K562 (cell line): ENCODE data around the gene TMC6. TPM values are rescaled to one million over a fixed set of nuclear protein-coding genes. Genes with fewer than 3 reads are reported as not detected.

ENCODE experiments used
- ATAC-seq: fragments of 200-7000 bp; cut with Tn5 transposase; 3 replicates; pipeline ENCODE4 v1.9.1; 2020; ENCODE audit warnings: moderate library complexity
- BruUV-seq: library from RNA; stranded (reverse); fragments of 400-500 nt; replicated peaks from 2 replicates; lab custom pipeline; 2021; lab: Mats Ljungman, UMichigan
- CTCF ChIA-PET: fragments of 300-600 bp; formaldehyde crosslinking; extraction: SDS; loops from one replicate; lab custom pipeline; 2021; ENCODE audit warnings: low intra/inter-chr PET ratio; lab: Yijun Ruan, JAX
- POLR2A ChIA-PET: fragments of 300-600, 350-650 bp; sonication (Branson Sonifier 250); formaldehyde crosslinking; extraction: SDS; loops from one replicate; lab custom pipeline; 2021; ENCODE audit warnings: antibody characterized with exemption, inconsistent platforms; lab: Yijun Ruan, JAX
- DNase-seq, 4 experiments: peaks; one replicate each; pipeline versions ENCODE4 v3.0.0 to v3.0.0-alpha.2; 2011 to 2018; ENCODE audit warnings: low spot score in 3 of 4, mixed read lengths in 3 of 4; ENCODE audit errors: extremely low read depth in 1 of 4
- FAIRE-seq: peaks from 2 replicates; lab custom pipeline; 2011; peaks lifted over from hg19 to GRCh38; lab: Jason Lieb, UNC
- H2AFZ ChIP-seq: 2 replicates; pipeline ENCODE4 v1.6.0; 2011; ENCODE audit warnings: low read depth, low read length, control low read depth, inconsistent platforms
- H3K27ac ChIP-seq: fragments of 200-600 bp; 3 replicates; pipeline ENCODE4 v1.8.0; 2011; ENCODE audit warnings: low read depth, mild to moderate bottlenecking, control low read depth, inconsistent platforms, low read length, moderate library complexity, mixed read lengths; ENCODE audit errors: extremely low read depth
- H3K27me3 ChIP-seq, 2 experiments: fragments of 300-600 bp in 1 of 2; 2 replicates in 1 of 2; 3 replicates in 1 of 2; pipeline versions ENCODE4 v1.6.0 to v1.8.0; 2011; ENCODE audit warnings: inconsistent platforms in 2 of 2, low read length in 2 of 2, mild to moderate bottlenecking in 1 of 2, mixed read lengths in 1 of 2, moderate library complexity in 1 of 2; ENCODE audit not compliant: control insufficient read depth in 2 of 2, insufficient read depth in 2 of 2
- H3K36me3 ChIP-seq: fragments of 300-600 bp; 3 replicates; pipeline ENCODE4 v1.8.0; 2011; ENCODE audit warnings: mild to moderate bottlenecking, low read length, inconsistent platforms; ENCODE audit not compliant: control insufficient read depth, insufficient read depth
- H3K4me1 ChIP-seq, 2 experiments: fragments of 200-600 bp in 1 of 2; replicated peaks in 1 of 2; 2 replicates in 1 of 2; 3 replicates in 1 of 2; pipeline versions ENCODE4 v1.5.1 to v1.8.0; 2011; ENCODE audit warnings: inconsistent platforms in 2 of 2, low read length in 2 of 2, mild to moderate bottlenecking in 1 of 2, mixed read lengths in 1 of 2, moderate library complexity in 1 of 2; ENCODE audit not compliant: control insufficient read depth in 2 of 2, insufficient read depth in 2 of 2
- H3K4me2 ChIP-seq: 2 replicates; pipeline ENCODE4 v1.6.1; 2011; ENCODE audit warnings: low read length, control low read depth, inconsistent platforms, mixed read lengths; ENCODE audit not compliant: insufficient read depth
- H3K4me3 ChIP-seq: fragments of 200-600 bp; sonication (generic), shearing (Covaris generic); 2 replicates; pipeline ENCODE4 v1.5.1; 2016; ENCODE audit warnings: control low read depth, inconsistent platforms
- H3K79me2 ChIP-seq: fragments of 200-600 bp; 3 replicates; pipeline ENCODE4 v1.8.0; 2011; ENCODE audit warnings: low read length, inconsistent platforms; ENCODE audit not compliant: control insufficient read depth, insufficient read depth
- H3K9ac ChIP-seq, 2 experiments: 2 replicates each; pipeline versions ENCODE4 v1.6.0 to v1.6.1; 2011; ENCODE audit warnings: low read depth in 2 of 2, low read length in 2 of 2, control low read depth in 1 of 2, inconsistent platforms in 1 of 2, mild to moderate bottlenecking in 1 of 2, mixed read lengths in 1 of 2; ENCODE audit not compliant: insufficient read depth in 1 of 2
- H3K9me1 ChIP-seq: one replicate; pipeline ENCODE4 v1.6.0; 2011; ENCODE audit warnings: inconsistent platforms, mild to moderate bottlenecking, low read length, moderate library complexity; ENCODE audit not compliant: control insufficient read depth, insufficient read depth
- H3K9me3 ChIP-seq: replicated peaks from 2 replicates; pipeline ENCODE4 v1.5.1; 2011; ENCODE audit warnings: low read depth, low read length, inconsistent platforms; ENCODE audit not compliant: control insufficient read depth, insufficient read depth
- H4K20me1 ChIP-seq: replicated peaks from 2 replicates; pipeline ENCODE4 v1.6.1; 2011; ENCODE audit warnings: low read length, inconsistent platforms, mixed read lengths; ENCODE audit not compliant: control insufficient read depth, insufficient read depth
- ARHGAP35 ChIP-seq: fragments of 450-650 bp; IDR thresholded peaks from 2 replicates; pipeline ENCODE4 v1.6.1; 2018; ENCODE audit not compliant: partially characterized antibody
- BCLAF1 ChIP-seq, 2 experiments: fragments of 450-650 bp in 1 of 2; IDR thresholded peaks; 2 replicates each; pipeline ENCODE4 v1.6.1; 2011 to 2017; ENCODE audit warnings: low read depth in 2 of 2, antibody characterized with exemption in 1 of 2, borderline replicate concordance in 1 of 2, low read length in 1 of 2, mild to moderate bottlenecking in 1 of 2, mixed read lengths in 1 of 2; ENCODE audit not compliant: control insufficient read depth in 1 of 2
- ESRRB ChIP-seq: fragments of 250-450 bp; sonication (Bioruptor Pico); IDR thresholded peaks from 2 replicates; pipeline ENCODE4 v1.5.0; 2020; ENCODE audit warnings: mild to moderate bottlenecking, moderate library complexity, borderline replicate concordance
- MLX ChIP-seq, 2 experiments: fragments of 450-650 bp in 1 of 2; sonication (generic) in 1 of 2; formaldehyde crosslinking; conservative IDR thresholded peaks; 2 replicates each; pipeline versions ENCODE4 v1.4.0 to v1.8.1; 2020 to 2022; ENCODE audit warnings: mild to moderate bottlenecking in 1 of 2, missing genetic modification reagents in 1 of 2
- POLR2AphosphoS2 ChIP-seq: IDR thresholded peaks from 2 replicates; pipeline ENCODE4 v1.6.1; 2012; ENCODE audit warnings: low read length, improper control_type of control experiment
- RBM34 ChIP-seq: fragments of 200-400 bp; formaldehyde crosslinking; IDR thresholded peaks from 2 replicates; pipeline ENCODE4 v1.6.1; 2018; ENCODE audit warnings: low read length, borderline replicate concordance; ENCODE audit not compliant: insufficient read depth
- SIN3B ChIP-seq: fragments of 450-650 bp; IDR thresholded peaks from 2 replicates; pipeline ENCODE4 v1.6.1; 2017; ENCODE audit warnings: low read depth, mild to moderate bottlenecking, moderate library complexity
- ZBTB33 ChIP-seq: sonication (generic); formaldehyde crosslinking; IDR thresholded peaks from 2 replicates; pipeline ENCODE4 v1.8.1; 2023; ENCODE audit warnings: mild to moderate bottlenecking, missing genetic modification reagents
- ZFX ChIP-seq: sonication (generic); formaldehyde crosslinking; IDR thresholded peaks from 2 replicates; pipeline ENCODE4 v1.8.0; 2022; ENCODE audit warnings: mild to moderate bottlenecking, missing genetic modification reagents, moderate library complexity
- ZNF253 ChIP-seq: fragments of 250-450 bp; sonication (Bioruptor Pico); conservative IDR thresholded peaks from 2 replicates; pipeline ENCODE4 v1.6.1; 2021; ENCODE audit warnings: mild to moderate bottlenecking
- ZNF586 ChIP-seq: fragments of 450-650 bp; formaldehyde crosslinking; conservative IDR thresholded peaks from 2 replicates; pipeline ENCODE4 v1.4.0; 2020; ENCODE audit warnings: mild to moderate bottlenecking, moderate library complexity
- WGBS: fragments of 100-300 bp; shearing (Covaris generic); methylation state at CpG from one replicate; pipeline ENCODE4 v1.1.6; 2016; ENCODE audit warnings: low coverage, mixed read lengths; ENCODE audit not compliant: insufficient coverage; ENCODE audit errors: missing lambda C conversion rate; 5-methylcytosine and 5-hydroxymethylcytosine counted together
- in situ Hi-C: fragments of 300-500 bp; cut with MboI; formaldehyde crosslinking; loops from 4 replicates; pipeline ENCODE4 v1.15.0; 2018; ENCODE audit warnings: inconsistent platforms, mixed read lengths
- intact Hi-C: fragments of 100-400 bp; cut with micrococcal nuclease; formaldehyde crosslinking; loops from 2 replicates; pipeline ENCODE4 v1.14.2; 2022
- polyA plus RNA-seq, 8 experiments: library from polyadenylated mRNA; depleted of rRNA in 4 of 8; stranded (reverse) in 5 of 8; unstranded in 3 of 8; fragments of >200 nt; fragmentation: Nextera tagmentation in 2 of 8; fragmentation: Illumina TruSeq in 1 of 8; extraction: Ambion mirVana in 2 of 8; extraction: Trizol in 1 of 8; gene quantifications; 2 replicates each; pipeline versions ENCODE4 v1.2.1 to v1.2.3, GENCODE V29; 2011 to 2014; ENCODE audit warnings: inconsistent platforms in 1 of 8, missing spikeins in 1 of 8
- total RNA-seq, 7 experiments: library from RNA; depleted of rRNA in 6 of 7; stranded (reverse); fragments of >200 nt in 6 of 7; fragmentation: Illumina TruSeq in 2 of 7; extraction: Trizol in 2 of 7; gene quantifications; 2 replicates each; pipeline versions ENCODE4 v1.2.1 to v1.2.3, GENCODE V29; 2011 to 2021; ENCODE audit warnings: low replicate concordance in 1 of 7
- TF ChIP-seq, protein P1 (sequence below): fragments of 250-450 bp; sonication (Bioruptor Pico); IDR thresholded peaks from 2 replicates; pipeline ENCODE4 v1.5.0; 2021

The TMC6 gene
- total and polyA plus RNA-seq, 9 of the 15 experiments (the other 6 are each of a cell fraction or from before 2014, with no cell fraction given): 4.1 to 351 (median 66.9) TPM

DNA sequence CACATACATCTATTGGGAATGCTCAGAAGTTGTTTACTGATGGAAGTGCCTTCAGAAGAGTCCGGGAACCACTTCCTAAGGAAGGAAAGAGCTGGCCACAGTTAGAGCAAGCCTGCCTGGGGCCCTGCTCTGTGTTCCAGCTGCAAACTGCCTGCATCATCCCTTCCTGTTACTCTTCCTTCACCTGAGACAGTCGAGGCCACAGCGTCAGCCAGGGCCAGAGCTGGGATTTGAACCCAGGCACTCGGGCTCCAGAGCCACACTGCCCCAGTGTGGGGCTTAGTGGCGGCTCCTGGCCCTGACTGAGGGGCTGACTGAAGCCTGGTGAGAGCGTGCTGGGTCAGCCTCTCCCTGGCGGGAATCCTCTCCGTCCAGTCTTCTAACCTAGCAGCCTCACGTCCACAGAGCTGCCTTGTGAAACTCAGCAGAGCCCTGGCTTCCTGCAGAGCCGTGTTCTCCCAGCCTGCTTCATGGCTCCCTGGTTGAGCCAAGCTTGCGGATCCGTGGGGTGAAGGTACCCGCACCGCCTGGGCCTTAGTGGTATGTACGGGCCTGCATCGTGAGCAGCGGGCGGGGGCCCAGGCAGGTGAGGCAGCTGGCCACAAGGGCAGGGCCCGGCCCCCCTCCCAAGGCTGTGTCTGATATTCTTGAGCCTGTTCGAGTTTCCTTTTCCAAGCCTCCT, 13.0 kb upstream of the TMC6 start:
- no peak for FAIRE-seq
- CTCF ChIA-PET: no interaction called here
- H3K4me2 ChIP-seq: peak overlapping the region; percentile 77
- no peaks in the 10 kb centered on the region for H3K27me3 ChIP-seq
- 75% methylated on average over 20 of the region's 20 CpGs for WGBS
- peaks cover 17% of the 10 kb centered on the region for H3K79me2 ChIP-seq
- no peak for DNase-seq
- H3K36me3 ChIP-seq: no peaks in the 10 kb centered on the region
- POLR2A ChIA-PET: interaction anchor here (0.6 to 3.3 kb wide), 5 partner anchors 10 to 77 kb away, joined by 3 to 23 read pairs (median 5); partner anchors contain the start of genes AFMID and TK1
- peak overlapping the region; percentile 56 to 88; a peak in 3 of 4 replicates for H3K9ac ChIP-seq
- H3K4me1 ChIP-seq: peaks cover 74 to 99% of the 10 kb centered on the region in 2 experiments
- intact Hi-C loops (loop anchor here (5.0 kb wide), 1 partner anchor 36 kb away; no protein-coding TSS in a partner anchor), in situ Hi-C loops (no loop called here)
- no TSS peak for BruUV-seq
- H3K9me1 ChIP-seq: peaks cover under 1% of the 10 kb centered on the region
- no peak overlapping the region for H3K27ac ChIP-seq
- H3K9me3 ChIP-seq: no peaks in the 10 kb centered on the region
- no peaks in the 10 kb centered on the region for H4K20me1 ChIP-seq
- H2AFZ ChIP-seq: no peak overlapping the region
- no peak overlapping the region for H3K4me3 ChIP-seq
- no peak for ATAC-seq
- TF ChIP-seq RBM34 (no peak), ZNF586 (CRISPR knock-in tag) (no peak), ARHGAP35 (no peak), ESRRB (CRISPR knock-in tag) (no peak), BCLAF1 (IDR thresholded peaks at IDR 0.05; ENCODE audit: borderline replicate concordance in 1 of 2, control insufficient read depth in 1 of 2, low read depth in 2 of 2, low read length in 1 of 2) (no peak), ZBTB33 (peak; percentile 76), ZNF253 (no peak), MLX (CRISPR knock-in tag; conservative IDR thresholded peaks at IDR 0.05) (no peak), POLR2AphosphoS2 (no peak), SIN3B (no peak), ZFX (CRISPR knock-in tag) (peak; percentile 38)
- TF ChIP-seq, protein P1, sequence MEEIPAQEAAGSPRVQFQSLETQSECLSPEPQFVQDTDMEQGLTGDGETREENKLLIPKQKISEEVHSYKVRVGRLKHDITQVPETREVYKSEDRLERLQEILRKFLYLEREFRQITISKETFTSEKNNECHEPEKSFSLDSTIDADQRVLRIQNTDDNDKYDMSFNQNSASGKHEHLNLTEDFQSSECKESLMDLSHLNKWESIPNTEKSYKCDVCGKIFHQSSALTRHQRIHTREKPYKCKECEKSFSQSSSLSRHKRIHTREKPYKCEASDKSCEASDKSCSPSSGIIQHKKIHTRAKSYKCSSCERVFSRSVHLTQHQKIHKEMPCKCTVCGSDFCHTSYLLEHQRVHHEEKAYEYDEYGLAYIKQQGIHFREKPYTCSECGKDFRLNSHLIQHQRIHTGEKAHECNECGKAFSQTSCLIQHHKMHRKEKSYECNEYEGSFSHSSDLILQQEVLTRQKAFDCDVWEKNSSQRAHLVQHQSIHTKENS (CRISPR knock-in tag): no peak
